Activated T-cell treated with anti-CD3 and anti-CD28 coated beads, Interleukin-2, amount 50 U/mL, for 4 hours (primary cell): Measurements from ENCODE around the gene DKK1. TPM values are rescaled to one million over a fixed set of nuclear protein-coding genes. Genes with fewer than 3 reads are reported as not detected.
A peak's percentile ranks its signal among the peaks of the same experiment; 100 is the strongest.

Experiments used
- ATAC-seq, 2 donors: fragments of 200-7000 bp; cut with Tn5 transposase; one replicate each; pipeline ENCODE4 v1.10.0; 2021
- DNase-seq: peaks from one replicate; pipeline ENCODE4 v3.0.0-alpha.2; 2020
- H3K27me3 Mint-ChIP-seq: one replicate; pipeline ENCODE4 v1.8.0; 2021; ENCODE audit warnings: low read depth, mixed read lengths
- H3K36me3 Mint-ChIP-seq: one replicate; pipeline ENCODE4 v1.8.0; 2022; ENCODE audit warnings: mixed read lengths; ENCODE audit not compliant: insufficient read depth
- H3K4me1 Mint-ChIP-seq: one replicate; pipeline ENCODE4 v1.8.0; 2021; ENCODE audit warnings: low read depth, mixed read lengths
- H3K4me3 Mint-ChIP-seq: one replicate; pipeline ENCODE4 v1.8.0; 2021; ENCODE audit warnings: mild to moderate bottlenecking, moderate library complexity, mixed read lengths
- H3K9me3 Mint-ChIP-seq: one replicate; pipeline ENCODE4 v1.8.0; 2021; ENCODE audit warnings: mixed read lengths
- total RNA-seq, 3 donors: library from RNA; stranded (reverse); gene quantifications; one replicate each; pipeline ENCODE4 v1.2.1, GENCODE V29; 2021

DKK1 gene
- total RNA-seq, 3 donors from 2014 or later, result 0.30 to 0.46 (median 0.42) TPM

DNA sequence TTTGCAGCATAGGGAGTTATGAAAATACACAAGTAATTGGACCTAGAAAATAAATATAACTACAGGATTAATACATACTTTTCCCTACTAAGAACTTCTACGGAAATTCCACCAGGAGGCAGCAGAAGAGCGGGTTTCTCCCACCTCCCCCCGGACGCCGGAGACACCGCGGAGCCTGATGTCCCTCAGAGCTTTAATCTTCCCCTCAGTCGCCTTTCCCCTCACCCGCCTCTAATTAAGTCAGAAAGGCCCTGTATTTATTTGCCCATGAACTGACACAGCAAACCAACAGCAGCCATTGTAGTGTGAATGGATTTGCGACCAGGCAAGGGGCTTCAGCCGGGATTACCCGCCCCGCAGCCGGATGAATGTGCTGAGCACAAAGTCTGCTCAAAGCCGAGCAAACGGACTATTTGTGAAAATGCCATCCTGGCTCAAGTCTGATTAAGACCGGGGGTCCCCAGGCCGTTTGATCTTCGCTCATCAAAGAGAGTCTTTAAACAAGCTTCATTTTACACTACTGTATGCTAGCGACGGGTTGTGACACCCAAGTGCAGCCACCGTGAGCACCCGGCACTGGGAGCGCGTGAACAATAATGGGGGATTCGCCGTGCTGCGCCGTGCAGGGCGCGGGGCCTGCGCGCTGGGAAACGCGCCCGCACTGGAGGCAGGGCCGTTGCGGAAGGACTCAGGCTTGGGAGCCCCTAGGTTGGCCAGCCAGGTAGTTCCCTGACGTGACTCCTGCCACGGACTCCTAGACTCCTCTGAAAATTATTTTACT lies 5.6 kb upstream of the DKK1 start:
- Mint-ChIP-seq H3K36me3 (no peaks in the 10 kb centered on the region), H3K27me3 (peaks cover 48% of the 10 kb centered on the region), H3K4me3 (peak overlapping the region; percentile 31), H3K9me3 (no peaks in the 10 kb centered on the region), H3K4me1 (peaks cover 6% of the 10 kb centered on the region)
- peak in 1 of 2 donors; percentile 7 for ATAC-seq
- DNase-seq, result no peak

DNA sequence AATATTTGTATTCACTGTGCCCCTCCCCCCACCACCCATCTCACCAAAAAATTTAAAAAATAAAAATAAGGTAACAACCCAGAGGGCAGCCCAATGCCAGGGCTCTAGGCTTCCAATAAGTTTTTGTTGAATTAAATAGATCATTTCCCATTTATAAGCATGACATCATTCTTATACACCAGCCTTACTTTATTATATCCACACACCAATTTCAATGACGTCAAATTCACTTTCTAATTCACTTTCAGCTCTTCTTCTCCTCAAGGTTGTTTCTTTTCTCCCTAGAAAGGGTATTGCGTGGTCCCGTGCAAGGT lies 1.2 kb upstream of the DKK1 start:
- no peak for DNase-seq
- H3K4me3 Mint-ChIP-seq, result no peak overlapping the region
- peaks cover 72% of the 10 kb centered on the region for H3K27me3 Mint-ChIP-seq
- no peak for ATAC-seq
- peaks cover 18% of the 10 kb centered on the region for H3K4me1 Mint-ChIP-seq
- no peaks in the 10 kb centered on the region for H3K9me3 Mint-ChIP-seq
- no peaks in the 10 kb centered on the region for H3K36me3 Mint-ChIP-seq

DNA sequence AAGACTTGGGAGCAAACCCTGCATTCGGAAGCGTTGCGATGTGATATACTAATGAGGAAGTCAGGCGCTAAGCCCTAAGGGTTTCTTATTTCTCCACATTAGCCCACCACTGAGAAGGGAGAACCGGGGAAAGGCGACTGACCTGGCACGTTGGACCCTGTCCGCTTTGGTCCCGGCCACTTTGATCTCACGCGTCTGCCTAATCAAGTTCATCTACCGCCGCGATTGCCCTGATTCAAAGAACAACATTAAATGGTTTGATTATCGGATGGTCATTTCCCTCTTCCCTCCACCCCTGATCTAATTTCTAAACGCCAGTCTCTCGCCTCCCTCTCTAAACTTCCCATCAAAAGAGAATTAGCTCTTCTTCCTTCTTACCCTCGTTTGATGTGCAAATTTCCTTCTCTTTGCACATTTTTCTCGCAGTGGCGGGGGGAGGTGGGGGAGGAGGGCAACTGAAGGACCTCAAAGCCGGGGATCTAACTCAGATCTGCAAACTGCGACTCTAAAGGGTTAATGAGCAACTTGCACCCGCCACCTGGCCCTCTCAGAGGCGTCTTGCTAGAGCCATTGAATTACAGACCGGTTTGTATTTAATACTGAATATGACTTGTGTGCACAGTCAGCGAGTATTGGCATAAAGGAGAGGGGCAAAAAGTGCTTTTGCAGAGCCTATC lies 687 bp upstream of the DKK1 start:
- H3K9me3 Mint-ChIP-seq, result no peaks in the 10 kb centered on the region
- no peak for ATAC-seq
- peaks cover 18% of the 10 kb centered on the region for H3K4me1 Mint-ChIP-seq

GRCh38 chr10:52314822-52315552 lies 906 bp downstream of the DKK1 start:
- DNase-seq, result no peak
- H3K36me3 Mint-ChIP-seq, result no peaks in the 10 kb centered on the region
- no peaks in the 10 kb centered on the region for H3K9me3 Mint-ChIP-seq
- ATAC-seq, result peak; percentile 25 to 34
- H3K4me1 Mint-ChIP-seq, result peaks cover 16% of the 10 kb centered on the region
- peaks cover 52% of the 10 kb centered on the region for H3K27me3 Mint-ChIP-seq
- H3K4me3 Mint-ChIP-seq, result peak overlapping the region; percentile 51

More for the DNA sequence above, 687 bp upstream of the DKK1 start:
- peak overlapping the region; percentile 1 for H3K4me3 Mint-ChIP-seq
- H3K36me3 Mint-ChIP-seq, result no peaks in the 10 kb centered on the region
- no peak for DNase-seq
- H3K27me3 Mint-ChIP-seq, result peaks cover 67% of the 10 kb centered on the region

DNA sequence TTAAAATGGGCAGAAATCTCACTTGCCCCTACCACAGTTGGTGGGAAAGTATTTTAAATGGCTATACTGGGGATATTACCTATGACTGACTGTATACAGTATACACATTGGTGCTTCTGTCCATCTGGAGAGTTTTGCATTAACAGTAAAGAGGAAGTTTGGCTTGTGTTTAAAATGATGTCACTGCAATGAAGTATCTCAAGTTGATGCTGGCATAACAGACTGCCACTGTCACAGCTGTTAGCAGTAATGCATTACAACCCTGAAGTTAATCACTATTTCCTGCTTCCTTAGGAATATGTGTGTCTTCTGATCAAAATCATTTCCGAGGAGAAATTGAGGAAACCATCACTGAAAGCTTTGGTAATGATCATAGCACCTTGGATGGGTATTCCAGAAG lies 1.9 kb downstream of the DKK1 start:
- no peaks in the 10 kb centered on the region for H3K9me3 Mint-ChIP-seq
- H3K4me3 Mint-ChIP-seq, result no peak overlapping the region
- H3K27me3 Mint-ChIP-seq, result peaks cover 45% of the 10 kb centered on the region
- H3K4me1 Mint-ChIP-seq, result peaks cover 16% of the 10 kb centered on the region
- H3K36me3 Mint-ChIP-seq, result no peaks in the 10 kb centered on the region
- DNase-seq (no peak), ATAC-seq (no peak)

GRCh38 chr10:52316500-52316899 lies 2.4 kb downstream of the DKK1 start:
- no peak overlapping the region for H3K4me3 Mint-ChIP-seq
- no peaks in the 10 kb centered on the region for H3K36me3 Mint-ChIP-seq
- H3K4me1 Mint-ChIP-seq, result peaks cover 16% of the 10 kb centered on the region
- DNase-seq (no peak), ATAC-seq (no peak)
- peaks cover 44% of the 10 kb centered on the region for H3K27me3 Mint-ChIP-seq
- no peaks in the 10 kb centered on the region for H3K9me3 Mint-ChIP-seq

GRCh38 chr10:52318136-52318701 lies 4.1 kb downstream of the DKK1 start:
- peaks cover 13% of the 10 kb centered on the region for H3K4me1 Mint-ChIP-seq
- no peak overlapping the region for H3K4me3 Mint-ChIP-seq
- no peak for ATAC-seq
- no peaks in the 10 kb centered on the region for H3K9me3 Mint-ChIP-seq
- H3K27me3 Mint-ChIP-seq, result peaks cover 30% of the 10 kb centered on the region
- H3K36me3 Mint-ChIP-seq, result no peaks in the 10 kb centered on the region
- DNase-seq, result no peak

DNA sequence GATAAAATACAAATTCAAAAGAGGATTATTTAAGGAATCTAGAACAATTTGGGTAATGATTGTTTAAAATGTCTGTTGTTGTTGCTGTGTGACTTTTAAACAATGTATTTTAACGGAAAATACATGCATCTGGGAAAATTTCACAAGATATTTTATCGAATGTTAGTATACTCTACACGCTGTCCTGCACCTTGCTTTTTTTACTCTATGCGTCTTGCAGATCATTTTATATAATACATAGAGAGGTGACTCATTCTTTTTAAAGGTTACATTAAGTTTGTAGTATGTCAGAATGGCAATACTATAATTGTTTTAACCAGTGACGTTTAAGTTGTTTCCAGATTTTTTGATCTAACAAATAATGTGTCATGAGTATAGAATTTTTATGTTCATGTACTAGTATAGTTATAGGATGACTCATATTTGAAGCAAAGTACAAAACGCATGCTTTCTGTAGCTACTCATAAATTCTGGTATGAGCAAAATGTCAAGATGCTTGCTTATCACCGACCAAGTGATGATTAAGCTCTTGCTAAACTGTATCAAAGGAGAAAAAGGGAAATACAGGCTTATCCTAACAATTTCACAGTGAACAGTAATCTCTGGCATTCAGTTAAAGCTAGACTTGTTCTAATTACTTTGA lies 4.9 kb downstream of the DKK1 start:
- Mint-ChIP-seq H3K4me1 (peaks cover 7% of the 10 kb centered on the region), H3K36me3 (no peaks in the 10 kb centered on the region), H3K9me3 (no peaks in the 10 kb centered on the region), H3K4me3 (no peak overlapping the region), H3K27me3 (peaks cover 23% of the 10 kb centered on the region)
- ATAC-seq, result no peak
- no peak for DNase-seq

- no peak for DNase-seq
- H3K36me3 Mint-ChIP-seq, result no peaks in the 10 kb centered on the region
- ATAC-seq, result no peak
- no peak overlapping the region for H3K4me3 Mint-ChIP-seq
- peaks cover 14% of the 10 kb centered on the region for H3K27me3 Mint-ChIP-seq
- H3K9me3 Mint-ChIP-seq, result no peaks in the 10 kb centered on the region
- H3K4me1 Mint-ChIP-seq, result no peaks in the 10 kb centered on the region
Measured at GRCh38 chr10:52319926-52320325, 5.8 kb downstream of the DKK1 start.

DNA sequence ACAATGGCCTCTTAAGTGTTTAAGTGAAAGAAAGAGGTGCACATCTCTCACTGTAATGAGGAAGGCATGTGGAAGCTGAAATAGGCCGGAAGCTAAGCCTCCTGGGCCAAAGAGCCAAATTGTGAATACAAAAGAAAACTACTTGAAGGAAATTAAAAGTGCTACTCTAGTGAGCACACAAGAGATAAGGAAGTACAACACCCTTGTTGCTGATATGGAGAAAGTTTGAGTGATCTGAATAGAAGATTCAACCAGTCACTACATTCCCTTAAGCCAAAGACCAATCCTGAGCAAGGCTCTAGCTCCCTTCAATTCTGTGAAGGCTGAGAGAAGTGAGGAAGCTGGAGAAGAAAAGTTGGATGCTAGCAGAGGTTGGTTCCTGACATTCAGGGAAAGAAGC lies 8.2 kb downstream of the DKK1 start:
- ATAC-seq (no peak), DNase-seq (no peak)
- no peaks in the 10 kb centered on the region for H3K9me3 Mint-ChIP-seq
- no peaks in the 10 kb centered on the region for H3K4me1 Mint-ChIP-seq
- no peaks in the 10 kb centered on the region for H3K36me3 Mint-ChIP-seq
- H3K4me3 Mint-ChIP-seq, result no peak overlapping the region
- H3K27me3 Mint-ChIP-seq, result peaks cover 1% of the 10 kb centered on the region

GRCh38 chr10:52322936-52323335 lies 8.9 kb downstream of the DKK1 start:
- no peak overlapping the region for H3K4me3 Mint-ChIP-seq
- ATAC-seq, result no peak
- DNase-seq, result no peak
- no peaks in the 10 kb centered on the region for H3K9me3 Mint-ChIP-seq
- no peaks in the 10 kb centered on the region for H3K27me3 Mint-ChIP-seq
- no peaks in the 10 kb centered on the region for H3K36me3 Mint-ChIP-seq
- H3K4me1 Mint-ChIP-seq, result no peaks in the 10 kb centered on the region

- no peaks in the 10 kb centered on the region for H3K4me1 Mint-ChIP-seq
- no peaks in the 10 kb centered on the region for H3K36me3 Mint-ChIP-seq
- no peaks in the 10 kb centered on the region for H3K9me3 Mint-ChIP-seq
- no peak overlapping the region for H3K4me3 Mint-ChIP-seq
- no peak for ATAC-seq
- DNase-seq, result no peak
- H3K27me3 Mint-ChIP-seq, result no peaks in the 10 kb centered on the region
Measured at GRCh38 chr10:52326382-52326781, 12.3 kb downstream of the DKK1 start.

- no peak overlapping the region for H3K4me3 Mint-ChIP-seq
- no peaks in the 10 kb centered on the region for H3K9me3 Mint-ChIP-seq
- no peaks in the 10 kb centered on the region for H3K36me3 Mint-ChIP-seq
- no peaks in the 10 kb centered on the region for H3K4me1 Mint-ChIP-seq
- ATAC-seq (no peak), DNase-seq (no peak)
- no peaks in the 10 kb centered on the region for H3K27me3 Mint-ChIP-seq
Measured at GRCh38 chr10:52331638-52332364, 17.7 kb downstream of the DKK1 start.

DNA sequence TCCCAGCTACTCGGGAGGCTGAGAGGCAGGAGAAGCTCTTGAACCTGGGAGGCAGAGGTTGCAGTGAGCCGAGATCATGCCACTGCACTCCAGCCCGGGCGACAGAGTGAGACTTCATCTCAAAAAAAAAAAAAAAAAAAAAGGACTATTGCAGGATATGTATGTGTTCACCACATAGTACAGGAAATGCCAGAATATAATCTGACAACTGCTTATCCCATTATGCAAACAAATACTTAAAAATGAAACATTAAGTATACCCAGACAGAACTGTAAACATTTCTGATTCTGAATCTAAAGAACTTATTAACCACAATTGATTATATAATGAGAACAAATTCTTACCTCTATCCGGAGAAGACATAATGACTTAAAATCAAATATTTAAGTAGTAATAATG lies 18.7 kb downstream of the DKK1 start:
- Mint-ChIP-seq H3K4me3 (no peak overlapping the region), H3K9me3 (no peaks in the 10 kb centered on the region), H3K36me3 (no peaks in the 10 kb centered on the region), H3K27me3 (no peaks in the 10 kb centered on the region), H3K4me1 (no peaks in the 10 kb centered on the region)
- DNase-seq (no peak), ATAC-seq (no peak)
